Testis (tissue), 2 donors: ENCODE data around the gene ARIH2.

Experiments used
- CTCF ChIP-seq, 3 experiments: fragments of 450-650 bp in 2 of 3; fragments of 200-600 bp in 1 of 3; sonication (generic) in 1 of 3; IDR thresholded peaks; one replicate each; pipeline ENCODE4 v1.5.1; 2016 to 2019; ENCODE audit warnings: antibody characterized with exemption in 3 of 3, mild to moderate bottlenecking in 2 of 3, moderate library complexity in 1 of 3
- POLR2A ChIP-seq: fragments of 450-650 bp; IDR thresholded peaks from one replicate; pipeline ENCODE4 v1.6.1; 2017; ENCODE audit warnings: antibody characterized with exemption, mild to moderate bottlenecking, moderate library complexity

- no peak for TF ChIP-seq CTCF (IDR thresholded peaks at IDR 0.05)
- no peak for TF ChIP-seq POLR2A
Measured at GRCh38 chr3:48930590-48930989, 11.9 kb downstream of the ARIH2 start.
